Motor neuron (in vitro differentiated cells): ENCODE measurements around the gene TSFM. TPM values are rescaled to one million over a fixed set of nuclear protein-coding genes. Genes with fewer than 3 reads are reported as not detected.

ENCODE experiments used
- ATAC-seq, 8 experiments: fragments of 200-7000 bp; cut with Tn5 transposase; replicated peaks in 6 of 8; 2 replicates each; pipeline ENCODE4 v1.8.0; 2021; ENCODE audit warnings: mild to moderate bottlenecking in 8 of 8, moderate library complexity in 8 of 8
- H3K27ac ChIP-seq, 2 donors: fragments of 250-450 bp; sonication (Bioruptor Pico); 2 replicates each; pipeline ENCODE4 v1.9.0; 2021; ENCODE audit warnings: antibody characterized with exemption in 2 of 2, mild to moderate bottlenecking in 2 of 2, moderate library complexity in 1 of 2
- H3K4me1 ChIP-seq, 2 donors: fragments of 250-450 bp; sonication (Bioruptor Pico); replicated peaks in 1 of 2; 2 replicates each; pipeline ENCODE4 v1.6.1; 2021; ENCODE audit warnings: antibody characterized with exemption in 2 of 2, mild to moderate bottlenecking in 2 of 2, moderate library complexity in 1 of 2
- H3K4me3 ChIP-seq, 5 donors: fragments of 250-450 bp; sonication (Bioruptor Pico); 2 replicates each; pipeline ENCODE4 v1.9.0; 2021; ENCODE audit warnings: antibody characterized with exemption in 5 of 5, mild to moderate bottlenecking in 5 of 5, moderate library complexity in 4 of 5
- WGBS, 10 experiments: fragments of 450-650 bp; shearing (Covaris generic); methylation state at CpG; one replicate each; pipeline ENCODE4 v1.0.0; 2022; 5-methylcytosine and 5-hydroxymethylcytosine counted together
- in situ Hi-C, 9 experiments: fragments of 400-800 bp; cut with MboI; loops; one replicate each; pipeline ENCODE4 v1.15.0; 2021; ENCODE audit warnings: low sequenced_read_pairs in 9 of 9, low pct_unique_long_range_greater_than_20kb in 2 of 9; ENCODE audit not compliant: unreplicated experiment in 9 of 9
- total RNA-seq, 8 experiments: library from RNA; unstranded; fragments of 300-600 nt; gene quantifications; 2 replicates each; pipeline versions ENCODE4 v1.2.3 to v1.2.4, GENCODE V29; 2022

TSFM gene
- 10 to 100 TPM; 15.2 to 39.7 (median 24.3) TPM for total RNA-seq

DNA sequence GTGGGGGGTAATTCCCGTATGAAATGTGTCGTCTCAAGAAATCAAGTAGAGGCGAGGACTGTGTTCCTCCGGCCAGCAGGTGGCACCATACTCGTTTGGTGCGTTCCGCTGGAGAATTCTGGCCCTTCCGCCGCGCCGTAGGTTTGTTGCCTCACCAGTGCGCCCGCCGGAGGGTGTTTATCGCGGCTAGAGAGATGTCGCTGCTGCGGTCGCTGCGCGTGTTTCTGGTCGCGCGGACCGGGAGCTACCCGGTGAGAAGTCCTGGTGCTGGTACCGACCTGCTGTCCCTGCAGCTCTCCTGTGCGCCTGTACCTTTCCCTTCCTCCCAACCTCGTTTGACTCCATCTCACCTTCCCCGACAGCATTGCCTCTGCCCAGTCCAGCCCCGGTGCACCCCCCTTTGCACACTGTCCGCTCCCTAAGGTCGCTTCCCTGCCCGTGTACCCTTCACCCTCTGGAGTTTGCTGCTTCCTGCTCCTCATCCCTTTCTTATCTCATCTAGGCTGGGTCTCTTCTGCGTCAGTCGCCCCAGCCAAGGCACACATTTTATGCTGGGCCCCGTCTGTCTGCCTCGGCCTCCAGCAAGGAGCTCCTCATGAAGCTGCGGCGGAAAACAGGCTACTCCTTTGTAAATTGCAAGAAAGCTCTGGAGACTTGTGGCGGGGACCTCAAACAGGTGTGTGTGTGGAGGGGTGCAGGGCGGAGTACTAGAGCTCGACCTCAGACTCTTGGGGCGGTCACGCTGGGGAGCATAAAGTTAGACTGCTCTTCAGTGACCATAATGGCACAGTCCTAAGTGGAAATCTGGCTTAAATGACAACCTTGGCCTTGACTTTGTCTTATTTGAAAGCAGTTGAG lies at the start of gene TSFM:
Gene TSFM (plus strand): TSS at position 180 of the 858 bp plus-strand sequence. CDS start 15 bp downstream, at position 195.
- peak; percentile 86 to 96 (median 90) for ATAC-seq

DNA sequence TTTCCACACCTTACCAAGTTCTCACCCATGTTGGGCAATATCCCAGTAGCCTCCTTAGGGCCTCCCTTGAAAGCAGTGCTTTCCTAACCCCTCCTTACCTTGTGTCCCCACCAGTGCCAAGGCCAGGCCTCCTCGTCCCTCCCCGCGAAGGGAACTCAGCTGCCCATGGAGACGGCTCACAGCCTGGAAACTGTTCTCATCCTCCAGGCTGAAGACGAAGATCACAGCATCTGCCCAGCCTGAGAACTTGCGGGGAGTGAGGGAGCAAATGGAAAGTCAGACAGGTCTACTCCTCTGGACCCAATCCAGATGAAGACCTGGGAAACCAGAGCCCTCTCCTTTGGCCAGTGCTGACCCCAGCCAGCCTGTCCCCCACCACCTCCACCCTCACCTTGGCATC lies 48.7 kb upstream of the TSFM start:
- Histone ChIP-seq H3K4me1 (peaks cover 22 to 25% of the 10 kb centered on the region in 2 donors), H3K4me3 (no peak overlapping the region), H3K27ac (no peak overlapping the region)
- in situ Hi-C loops: no loop called here
- no peak for ATAC-seq
- WGBS, 10 experiments: 40 to 100% (median 75%) methylated on average over 1 to 3 of the region's 6 CpGs; no CpG with 5 or more reads in 6 of the 10 experiments

More for the DNA sequence above, at the start of gene TSFM:
- WGBS, 10 experiments: 0 to 18% (median 0%) methylated on average over 2 to 33 of the region's 45 CpGs; no CpG with 5 or more reads in 1 of the 10 experiments
- Histone ChIP-seq H3K4me1 (peaks cover 4 to 9% of the 10 kb centered on the region in 2 donors), H3K4me3 (peak within 1 kb of the TSS; percentile 62 to 97 (median 73)), H3K27ac (peak within 1 kb of the TSS; percentile 29 to 54)
- in situ Hi-C loops: no loop called here

DNA sequence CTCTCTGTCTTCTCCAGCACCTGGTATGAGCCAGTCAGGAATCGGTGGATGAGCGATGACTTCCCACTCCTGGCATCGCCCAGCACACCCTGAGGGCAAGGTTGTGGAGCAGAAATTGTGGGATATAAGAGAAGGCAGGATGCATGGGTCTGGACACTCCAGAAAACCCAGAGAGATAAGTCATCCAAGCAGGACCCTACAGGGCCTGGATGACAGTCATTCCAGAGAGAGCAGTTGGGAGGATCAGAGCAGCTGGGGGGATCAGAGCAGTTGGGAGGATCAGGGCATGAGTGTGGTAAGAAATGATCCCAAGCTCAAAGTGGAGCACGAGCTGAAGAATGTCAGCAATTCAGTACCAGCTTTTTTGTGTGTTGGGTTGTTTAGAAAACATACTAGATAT lies 48.0 kb upstream of the TSFM start:
- H3K4me1 ChIP-seq: peaks cover 26 to 32% of the 10 kb centered on the region in 2 donors
- in situ Hi-C loops: no loop called here
- H3K4me3 ChIP-seq: no peak overlapping the region
- H3K27ac ChIP-seq: no peak overlapping the region
- WGBS, 10 experiments: 26 to 92% (median 71%) methylated on average over 1 to 4 of the region's 4 CpGs; no CpG with 5 or more reads in 2 of the 10 experiments
- ATAC-seq: no peak

DNA sequence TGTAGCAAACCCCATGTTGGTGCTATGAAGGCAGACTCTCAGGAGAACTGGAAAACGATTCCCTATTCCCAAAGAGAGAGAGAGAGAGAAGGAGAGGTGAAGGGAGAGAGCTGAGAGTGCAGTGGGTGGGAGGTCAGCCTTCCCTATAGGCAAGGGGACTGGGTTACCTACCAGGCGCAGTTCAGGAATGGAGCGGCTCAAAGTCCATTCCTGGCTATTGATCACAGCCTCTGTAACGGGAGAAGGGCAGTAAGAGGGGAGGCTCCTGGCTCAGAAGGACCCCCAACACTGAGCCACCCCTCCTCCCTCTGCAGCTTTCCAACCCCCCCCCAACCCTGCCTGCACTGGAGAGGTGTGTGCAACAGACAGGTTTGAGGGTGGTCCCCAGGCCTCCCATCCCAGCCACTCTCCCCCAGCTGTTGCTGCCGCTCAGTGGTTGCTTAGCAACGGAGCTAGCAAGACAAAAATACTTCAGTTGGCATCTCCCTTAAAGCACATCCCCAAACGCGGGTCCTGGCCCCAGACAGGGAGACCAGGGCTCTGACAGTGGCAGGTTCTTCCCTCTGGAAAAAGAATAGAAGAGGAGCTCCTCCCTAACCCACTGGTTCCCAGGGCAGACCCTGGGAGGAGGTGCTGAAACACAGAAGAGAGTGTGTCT lies 47.3 kb upstream of the TSFM start:
- peak in 6 of 8 experiments; percentile 3 to 13 (median 8) for ATAC-seq
- in situ Hi-C loops: no loop called here
- Histone ChIP-seq H3K27ac (no peak overlapping the region), H3K4me1 (peaks cover 26 to 33% of the 10 kb centered on the region in 2 donors), H3K4me3 (peak overlapping the region; percentile 12 to 74 (median 24))
- WGBS, 10 experiments: 0 to 60% (median 23%) methylated on average over 1 to 3 of the region's 8 CpGs; no CpG with 5 or more reads in 2 of the 10 experiments

DNA sequence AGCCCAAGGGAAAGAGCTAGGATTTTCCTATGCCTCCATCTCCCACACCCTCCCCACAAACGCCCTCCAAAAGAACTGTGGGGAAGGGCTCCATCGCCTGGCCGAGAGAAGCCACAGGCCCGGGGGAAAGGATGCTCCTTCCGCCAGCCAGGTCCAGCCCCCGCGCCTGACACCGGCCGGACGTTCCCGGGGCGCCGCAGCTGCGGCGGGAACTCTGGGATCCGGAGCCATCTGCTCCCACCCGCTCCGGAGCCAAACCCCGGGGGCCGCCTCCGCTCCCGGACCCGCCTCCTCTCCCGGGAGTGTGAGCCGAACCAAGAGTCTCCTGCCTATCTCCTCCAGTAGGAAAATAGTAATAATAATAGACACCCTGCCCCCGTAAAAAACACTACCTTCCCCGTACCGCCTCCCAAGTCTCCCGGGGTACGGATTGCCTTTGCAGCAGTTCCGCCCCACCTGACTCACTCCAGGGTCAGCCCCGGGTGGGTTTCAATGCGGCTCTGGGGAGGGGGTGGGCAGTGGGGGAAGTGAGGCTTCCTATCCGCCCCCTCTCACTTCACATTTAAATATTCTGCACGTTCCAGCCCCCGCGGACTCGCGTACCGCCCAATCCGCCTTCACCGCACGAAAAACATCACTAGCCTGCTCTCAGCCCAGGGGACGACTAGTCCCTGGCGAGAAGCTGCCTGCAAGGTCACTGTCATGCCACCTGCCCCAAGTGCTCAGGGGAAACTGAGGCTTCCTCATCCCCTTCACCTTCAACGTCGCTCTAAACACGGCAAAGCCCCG lies 46.4 kb upstream of the TSFM start:
- WGBS, 10 experiments: 0 to 21% (median 0%) methylated on average over 2 to 5 of the region's 49 CpGs; no CpG with 5 or more reads in 7 of the 10 experiments
- in situ Hi-C loops: no loop called here
- Histone ChIP-seq H3K4me1 (peaks cover 26 to 33% of the 10 kb centered on the region in 2 donors), H3K4me3 (peak overlapping the region; percentile 12 to 74 (median 24)), H3K27ac (no peak overlapping the region)
- peak; percentile 52 to 73 (median 62) for ATAC-seq

DNA sequence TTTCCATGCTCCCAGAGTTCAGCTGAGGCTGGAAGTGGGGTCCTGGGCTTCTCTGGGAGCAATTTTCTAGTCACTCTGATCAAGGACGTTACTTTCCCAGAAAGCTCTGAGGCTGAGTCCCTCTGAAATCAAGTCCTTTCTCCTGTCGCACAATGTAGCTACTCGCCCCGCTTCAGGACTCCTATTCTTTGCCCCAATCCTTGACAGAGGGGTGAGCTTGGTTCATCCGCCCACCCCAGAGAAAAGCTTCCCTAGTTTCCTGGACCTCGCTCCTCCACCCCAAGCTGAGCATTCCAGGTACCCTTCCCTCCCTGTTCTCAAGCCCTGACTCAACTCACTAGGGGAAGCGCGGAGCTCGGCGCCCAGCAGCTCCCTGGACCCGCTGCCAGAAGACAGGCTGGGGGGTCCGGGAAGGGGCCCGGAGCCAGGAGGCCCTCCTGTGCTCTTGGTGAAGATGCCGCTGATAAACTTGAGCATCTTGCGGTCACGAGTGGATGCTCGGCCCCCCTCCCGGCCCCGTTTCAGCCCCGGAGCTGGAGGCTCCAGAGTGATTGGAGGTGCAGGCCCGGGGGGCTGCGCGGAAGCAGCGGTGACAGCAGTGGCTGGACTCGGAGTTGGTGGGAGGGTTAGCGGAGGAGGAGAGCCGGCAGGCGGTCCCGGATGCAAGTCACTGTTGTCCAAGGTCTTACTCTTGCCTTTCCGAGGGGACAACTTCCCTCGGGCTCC lies 45.7 kb upstream of the TSFM start:
- peaks cover 26 to 33% of the 10 kb centered on the region in 2 donors for H3K4me1 ChIP-seq
- ATAC-seq: no peak
- H3K4me3 ChIP-seq: peak overlapping the region; percentile 46 to 77 (median 71)
- H3K27ac ChIP-seq: no peak overlapping the region
- 0 to 67% (median 2%) methylated on average over 2 to 24 of the region's 31 CpGs; no CpG with 5 or more reads in 5 of the 10 experiments for WGBS, 10 experiments
- in situ Hi-C loops: no loop called here

DNA sequence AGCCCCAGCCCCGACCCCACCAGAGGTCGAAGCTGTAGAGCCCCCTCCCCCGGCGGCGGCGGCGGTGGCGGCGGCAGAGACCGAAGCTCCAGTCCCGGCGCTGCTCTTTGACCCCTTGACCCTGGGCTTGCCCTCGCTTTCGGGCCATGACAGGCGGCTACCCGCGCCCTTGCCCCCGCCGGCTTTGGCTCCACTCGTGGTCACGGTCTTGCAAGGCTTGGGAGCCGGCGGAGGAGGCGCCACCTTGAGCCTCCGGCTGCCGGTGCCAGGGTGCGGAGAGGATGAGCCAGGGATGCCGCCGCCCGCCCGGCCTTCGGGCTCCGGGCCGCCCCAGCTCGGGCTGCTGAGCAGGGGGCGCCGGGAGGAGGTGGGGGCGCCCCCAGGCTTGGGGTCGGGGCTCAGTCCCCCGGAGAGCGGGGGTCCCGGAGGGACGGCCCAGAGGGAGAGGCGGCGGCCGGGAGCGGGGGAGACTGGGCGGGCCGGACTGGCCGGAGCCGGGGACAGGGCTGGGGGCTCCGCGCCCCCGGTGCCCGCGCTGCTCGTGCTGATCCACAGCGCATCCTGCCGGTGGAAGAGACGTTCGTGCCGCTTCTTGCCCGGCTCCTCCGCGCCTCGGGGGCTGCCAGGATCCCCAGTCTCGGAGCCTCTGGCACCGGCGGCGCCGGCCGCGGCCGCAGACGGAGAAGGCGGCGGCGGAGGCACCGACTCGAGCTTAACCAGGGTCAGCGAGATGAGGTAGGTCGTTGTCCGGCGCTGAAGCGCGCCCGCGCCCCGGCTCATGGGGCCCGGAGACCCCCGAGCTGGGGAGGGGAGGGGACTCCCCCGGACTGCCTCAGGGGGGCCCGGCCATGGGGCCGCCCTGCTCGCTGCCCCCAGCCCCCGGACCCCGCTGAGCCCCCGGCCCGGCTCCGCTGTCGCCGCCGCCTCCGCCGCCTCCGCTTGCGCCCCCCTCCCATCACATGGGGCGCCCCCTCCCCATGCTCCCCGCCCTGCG lies 44.8 kb upstream of the TSFM start:
- WGBS, 10 experiments: 0% methylated on average over 1 of the region's 110 CpGs; no CpG with 5 or more reads in 9 of the 10 experiments
- Histone ChIP-seq H3K27ac (peak overlapping the region; percentile 33 to 56), H3K4me1 (peaks cover 26 to 33% of the 10 kb centered on the region in 2 donors), H3K4me3 (peak overlapping the region; percentile 46 to 77 (median 71))
- ATAC-seq: peak; percentile 4 to 45 (median 38)
- in situ Hi-C loops: no loop called here

DNA sequence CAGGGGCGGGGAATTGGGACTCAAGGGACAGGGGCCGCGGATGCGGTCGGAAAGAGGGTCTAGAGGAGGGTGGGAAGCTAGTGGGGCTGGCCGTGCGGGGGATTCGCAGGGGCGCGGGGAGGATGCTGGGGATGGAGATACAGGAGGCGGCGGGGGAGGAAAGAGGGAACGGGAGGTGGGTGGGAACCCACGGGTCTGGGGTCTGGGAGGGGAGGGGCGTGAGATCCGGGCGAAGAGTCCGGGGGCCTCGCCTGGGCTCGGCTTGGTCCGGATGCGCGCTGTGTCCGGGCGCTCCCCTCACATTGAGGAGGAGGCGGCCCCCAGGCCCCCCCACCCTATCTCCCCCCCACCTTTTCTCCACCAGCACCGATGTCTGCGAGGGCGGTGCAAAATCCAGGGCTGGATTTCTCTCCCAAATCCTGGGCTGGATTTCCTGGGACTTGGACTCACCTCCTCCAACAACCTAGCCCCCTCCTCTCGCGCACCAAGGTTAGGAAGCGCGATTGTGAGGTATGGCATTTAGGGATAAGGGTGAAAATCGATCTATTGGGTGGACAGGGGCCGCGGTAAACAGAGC lies 43.8 kb upstream of the TSFM start, which contains the start of gene AGAP2:
Gene AGAP2 (minus strand): TSS at position 82 of the 577 bp plus-strand sequence. CDS start 496 bp downstream, outside the sequence.
- peak within 1 kb of the TSS; percentile 46 to 77 (median 71) for H3K4me3 ChIP-seq
- peak within 1 kb of the TSS; percentile 33 to 56 for H3K27ac ChIP-seq
- ATAC-seq: peak in 6 of 8 experiments; percentile 14 to 59 (median 50)
- in situ Hi-C loops: no loop called here
- WGBS, 10 experiments: 0 to 2% (median 0%) methylated on average over 1 to 7 of the region's 36 CpGs; no CpG with 5 or more reads in 6 of the 10 experiments
- H3K4me1 ChIP-seq: peaks cover 26 to 33% of the 10 kb centered on the region in 2 donors

DNA sequence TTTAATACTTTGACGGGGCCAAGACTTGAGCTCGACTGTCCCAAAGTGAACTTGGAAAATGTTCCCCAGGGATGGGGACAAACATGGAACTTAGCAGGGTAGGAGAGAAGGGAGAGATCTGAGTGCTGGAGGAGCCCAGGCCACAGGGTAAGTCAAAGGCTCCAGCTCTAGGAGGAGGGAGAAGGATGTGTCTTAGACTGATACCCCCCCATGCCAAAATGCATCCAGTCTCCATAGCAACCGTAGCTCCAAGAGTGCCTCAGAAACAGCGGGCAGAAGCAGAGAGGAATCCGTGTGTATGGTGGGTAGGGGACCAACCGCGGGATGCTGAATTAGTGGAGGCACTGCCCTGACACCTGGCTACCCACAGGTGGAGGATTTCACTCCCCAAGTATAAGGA lies 43.2 kb upstream of the TSFM start:
- in situ Hi-C loops: no loop called here
- H3K4me3 ChIP-seq: peak overlapping the region in 3 of 5 donors; percentile 46 to 74 (median 65)

DNA sequence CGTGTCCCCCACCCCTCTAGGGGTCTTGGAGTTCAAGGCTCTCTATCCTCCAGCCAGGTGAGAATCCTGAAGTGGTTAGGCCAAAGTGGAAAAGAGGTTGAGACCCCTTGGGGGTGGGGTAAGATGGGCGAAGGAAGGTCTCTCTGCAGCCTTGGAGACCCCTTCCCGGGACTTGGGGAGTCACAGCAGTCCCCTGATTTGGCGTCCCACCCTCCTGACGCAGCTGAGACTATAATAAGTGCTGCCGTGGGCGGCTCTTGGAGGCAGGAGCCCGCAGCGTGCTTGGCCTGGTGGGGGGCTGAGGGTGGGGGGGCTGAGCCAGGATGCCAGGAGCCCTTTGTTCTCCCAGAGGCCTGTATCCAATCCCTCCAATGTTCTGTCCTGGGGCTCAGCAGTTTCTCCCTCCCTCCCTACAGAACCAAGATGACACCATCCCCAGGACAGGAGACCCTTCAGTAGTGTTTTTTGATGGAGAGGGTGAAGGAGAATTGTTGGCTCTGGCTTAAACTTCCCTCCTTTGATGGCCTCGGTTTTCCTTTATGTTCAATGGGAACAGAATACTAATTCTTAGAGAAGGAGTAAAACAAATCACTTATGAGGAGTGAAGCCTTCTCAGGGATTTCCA lies 42.6 kb upstream of the TSFM start:
- WGBS, 10 experiments: 0 to 100% (median 41%) methylated on average over 1 to 2 of the region's 10 CpGs; no CpG with 5 or more reads in 2 of the 10 experiments
- Histone ChIP-seq H3K4me1 (peaks cover 26 to 28% of the 10 kb centered on the region in 2 donors), H3K4me3 (no peak overlapping the region), H3K27ac (no peak overlapping the region)
- no peak for ATAC-seq
- in situ Hi-C loops: no loop called here

More for the DNA sequence above, 43.2 kb upstream of the TSFM start:
- no peak for ATAC-seq
- H3K4me1 ChIP-seq: peaks cover 29 to 33% of the 10 kb centered on the region in 2 donors
- 12 to 46% (median 20%) methylated on average over 1 to 5 of the region's 7 CpGs; no CpG with 5 or more reads in 7 of the 10 experiments for WGBS, 10 experiments
- no peak overlapping the region for H3K27ac ChIP-seq
